Lower leg skin (tissue), 4 donors: ENCODE results near the gene PTPRT. TPM values are rescaled to one million over a fixed set of nuclear protein-coding genes. Genes with fewer than 3 reads are reported as not detected.

ENCODE experiments used
- DNase-seq, 2 donors: peaks; one replicate each; pipeline ENCODE4 v3.0.0-alpha.2; 2019; ENCODE audit warnings: low spot score in 2 of 2
- H3K4me3 ChIP-seq: fragments of 200-600 bp; sonication (generic); 2 replicates; pipeline ENCODE4 v1.5.1; 2017; ENCODE audit warnings: mild to moderate bottlenecking, low read depth; ENCODE audit not compliant: poor library complexity, severe bottlenecking
- POLR2A ChIP-seq, 2 donors: fragments of 450-650 bp; IDR thresholded peaks; one replicate each; pipeline ENCODE4 v1.6.1; 2016 to 2017; ENCODE audit warnings: antibody characterized with exemption in 2 of 2, mild to moderate bottlenecking in 1 of 2, moderate library complexity in 1 of 2
- WGBS, 2 donors: methylation state at CpG; one replicate each; pipeline ENCODE4 v1.1.5; 2018; 5-methylcytosine and 5-hydroxymethylcytosine counted together
- intact Hi-C: fragments of 100-400 bp; cut with DNase I; formaldehyde crosslinking; loops from one replicate; pipeline ENCODE4 v1.15.0; 2023; ENCODE audit warnings: low total_unique reads
- total RNA-seq, 4 donors: library from RNA; depleted of rRNA; stranded (reverse); fragments of >200 nt; gene quantifications; one replicate each; pipeline ENCODE4 v1.1.0, GENCODE V29; 2016
- TF ChIP-seq, protein P1 (sequence below), 3 donors: fragments of 450-650 bp; IDR thresholded peaks; one replicate each; pipeline ENCODE4 v1.5.1; 2016; ENCODE audit warnings: antibody characterized with exemption in 3 of 3, mild to moderate bottlenecking in 3 of 3, moderate library complexity in 2 of 3

Gene PTPRT
- total RNA-seq, 4 donors from 2014 or later: 0.34 to 1.4 (median 0.95) TPM

DNA sequence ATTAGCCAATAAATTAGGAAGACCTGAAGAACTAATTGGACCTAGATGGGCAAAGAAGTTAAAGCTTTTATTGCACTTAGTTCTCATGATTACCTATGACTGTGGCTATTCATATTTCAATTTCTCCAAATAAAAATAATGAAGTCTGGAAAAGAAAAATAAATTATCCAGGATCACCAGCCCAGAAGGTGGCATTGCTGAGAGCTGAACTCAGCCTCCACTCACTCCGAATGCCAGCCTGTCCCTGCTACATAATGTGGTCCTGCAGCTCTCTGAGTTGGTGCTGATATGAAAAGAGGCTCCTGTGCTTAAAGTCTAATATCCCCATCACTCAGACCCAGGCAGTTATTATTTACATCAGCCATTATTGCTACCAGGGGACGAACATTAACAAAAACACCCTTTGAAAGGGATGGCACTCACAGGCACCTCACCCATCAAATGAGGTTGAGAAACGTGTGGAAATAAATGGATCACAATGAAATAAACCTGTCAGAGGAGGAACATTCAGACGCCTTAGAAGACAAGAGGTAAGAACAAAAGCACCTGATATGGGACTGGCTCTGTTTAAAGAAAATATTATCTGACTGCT lies 921.8 kb downstream of the PTPRT start:
- intact Hi-C loops: no loop called here
- no peak overlapping the region for H3K4me3 ChIP-seq
- DNase-seq: no peak
- 54 to 74% methylated on average over 4 of the region's 4 CpGs for WGBS, 2 donors
- no peak for TF ChIP-seq POLR2A (IDR thresholded peaks at IDR 0.05)
- TF ChIP-seq, protein P1, sequence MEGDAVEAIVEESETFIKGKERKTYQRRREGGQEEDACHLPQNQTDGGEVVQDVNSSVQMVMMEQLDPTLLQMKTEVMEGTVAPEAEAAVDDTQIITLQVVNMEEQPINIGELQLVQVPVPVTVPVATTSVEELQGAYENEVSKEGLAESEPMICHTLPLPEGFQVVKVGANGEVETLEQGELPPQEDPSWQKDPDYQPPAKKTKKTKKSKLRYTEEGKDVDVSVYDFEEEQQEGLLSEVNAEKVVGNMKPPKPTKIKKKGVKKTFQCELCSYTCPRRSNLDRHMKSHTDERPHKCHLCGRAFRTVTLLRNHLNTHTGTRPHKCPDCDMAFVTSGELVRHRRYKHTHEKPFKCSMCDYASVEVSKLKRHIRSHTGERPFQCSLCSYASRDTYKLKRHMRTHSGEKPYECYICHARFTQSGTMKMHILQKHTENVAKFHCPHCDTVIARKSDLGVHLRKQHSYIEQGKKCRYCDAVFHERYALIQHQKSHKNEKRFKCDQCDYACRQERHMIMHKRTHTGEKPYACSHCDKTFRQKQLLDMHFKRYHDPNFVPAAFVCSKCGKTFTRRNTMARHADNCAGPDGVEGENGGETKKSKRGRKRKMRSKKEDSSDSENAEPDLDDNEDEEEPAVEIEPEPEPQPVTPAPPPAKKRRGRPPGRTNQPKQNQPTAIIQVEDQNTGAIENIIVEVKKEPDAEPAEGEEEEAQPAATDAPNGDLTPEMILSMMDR (IDR thresholded peaks at IDR 0.05): no peak

DNA sequence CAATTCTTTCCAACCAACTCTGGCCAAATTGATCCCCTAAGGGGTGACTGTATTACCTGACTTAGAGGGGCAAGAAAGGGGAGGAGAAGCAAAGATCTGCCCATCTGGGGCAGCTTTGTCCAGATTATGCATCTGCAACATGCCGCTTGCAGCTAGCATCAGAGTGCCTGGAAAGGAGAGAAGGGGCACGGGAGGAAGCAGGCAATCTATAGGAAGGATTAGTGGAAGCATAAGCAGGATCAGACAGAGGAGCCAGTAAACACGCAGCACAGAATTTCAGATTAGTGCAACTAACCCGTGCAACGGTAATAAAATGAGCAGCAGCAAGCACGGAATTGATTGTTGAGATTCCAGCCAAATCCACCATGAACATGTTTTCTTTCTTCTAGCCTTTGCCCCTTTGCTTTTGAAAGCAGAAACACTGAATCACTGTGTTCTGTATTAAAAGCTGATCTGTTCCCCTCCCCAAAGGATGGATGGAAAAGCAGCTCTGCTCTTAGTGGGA lies 927.9 kb downstream of the PTPRT start:
- TF ChIP-seq, protein P1 (IDR thresholded peaks at IDR 0.05): no peak
- no peak for TF ChIP-seq POLR2A (IDR thresholded peaks at IDR 0.05)
- no peak for DNase-seq
- intact Hi-C loops: no loop called here
- H3K4me3 ChIP-seq: no peak overlapping the region
- WGBS, 2 donors: 75 to 77% methylated on average over 6 of the region's 6 CpGs

GRCh38 chr20:42260184-42260583 lies 929.5 kb downstream of the PTPRT start:
- H3K4me3 ChIP-seq: no peak overlapping the region
- WGBS, 2 donors: 77 to 83% methylated on average over 4 of the region's 4 CpGs
- DNase-seq: no peak
- intact Hi-C loops: no loop called here
- TF ChIP-seq POLR2A (IDR thresholded peaks at IDR 0.05): no peak
- TF ChIP-seq, protein P1 (IDR thresholded peaks at IDR 0.05): no peak

DNA sequence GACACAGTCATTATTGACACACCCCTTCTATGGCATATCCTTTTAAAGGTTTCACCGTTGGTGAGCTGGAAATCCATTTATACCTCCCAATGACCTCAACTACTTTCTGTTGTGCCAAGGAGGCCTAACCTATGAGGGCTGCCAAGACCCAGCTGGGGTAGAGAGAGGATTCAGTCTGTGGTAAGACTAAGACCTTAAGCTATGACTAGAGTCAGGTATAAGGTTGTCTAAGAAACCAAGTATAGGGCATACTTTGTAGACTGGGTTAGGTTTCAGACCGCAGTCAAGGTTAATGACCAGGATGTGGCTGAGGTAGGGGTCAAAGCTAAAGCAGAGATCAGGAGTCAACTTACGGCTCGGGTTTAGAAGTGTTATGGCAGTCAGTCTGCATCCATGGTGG lies 930.3 kb downstream of the PTPRT start:
- WGBS, 2 donors: 79 to 86% methylated on average over 4 of the region's 4 CpGs
- DNase-seq: no peak
- intact Hi-C loops: no loop called here
- TF ChIP-seq POLR2A (IDR thresholded peaks at IDR 0.05): no peak
- TF ChIP-seq, protein P1 (IDR thresholded peaks at IDR 0.05): no peak
- H3K4me3 ChIP-seq: no peak overlapping the region

DNA sequence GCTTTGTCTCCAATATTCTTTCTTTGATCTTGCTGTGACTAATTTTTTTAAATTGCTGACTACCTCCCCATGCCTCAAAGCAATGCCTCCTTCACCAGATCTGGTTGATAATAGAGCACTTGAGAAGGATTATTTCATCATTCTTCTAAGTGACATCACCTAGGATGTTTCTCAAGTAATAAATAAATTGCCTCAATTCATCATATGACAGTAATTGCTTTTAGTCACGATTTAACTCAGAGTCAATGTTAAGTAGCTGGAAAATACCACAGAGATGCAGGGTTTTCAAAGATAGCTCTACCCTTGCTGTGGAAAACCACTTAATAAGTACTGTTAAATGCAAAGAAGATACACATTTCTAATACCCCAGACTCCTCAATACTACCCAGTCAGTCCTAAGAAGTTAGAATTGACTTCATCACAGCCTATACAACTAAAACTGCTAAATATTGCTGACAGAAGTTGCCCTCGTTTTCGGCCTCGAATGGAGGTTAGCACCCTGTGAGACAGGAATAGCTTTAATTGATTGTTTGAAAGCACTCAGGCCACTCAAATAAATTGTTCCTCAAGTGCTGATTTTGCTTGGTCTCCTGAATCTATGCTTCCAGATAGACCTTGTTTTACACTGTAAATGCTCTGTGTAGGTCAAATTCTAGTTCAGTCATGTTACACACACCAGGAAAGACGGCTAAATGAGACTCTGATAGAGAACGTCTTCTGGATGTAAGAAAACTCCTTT lies 931.0 kb downstream of the PTPRT start:
- no peak for DNase-seq
- no peak overlapping the region for H3K4me3 ChIP-seq
- WGBS, 2 donors: 75 to 80% methylated on average over 6 of the region's 6 CpGs
- TF ChIP-seq, protein P1 (IDR thresholded peaks at IDR 0.05): no peak
- no peak for TF ChIP-seq POLR2A (IDR thresholded peaks at IDR 0.05)
- intact Hi-C loops: no loop called here
